Measurements from ENCODE around the gene MAP4.
"Not testable (repeated sequence)": the region's sequence is repeated elsewhere in the genome, so short reads cannot be mapped to it uniquely, and the experiment has no call there.

GRCh38 chr3:47829482-47829881, 186.7 kb downstream of the MAP4 start:
- TF ChIP-seq POLR2A (IDR thresholded peaks at IDR 0.05; ENCODE audit: low read length); GATA1 (IDR thresholded peaks at IDR 0.05; ENCODE audit: low read depth, low read length): not testable (repeated sequence)

Data from erythroblast (primary cell).